Right atrium auricular region (tissue), 2 donors: ENCODE data around the gene NEDD4L. TPM values are rescaled to one million over a fixed set of nuclear protein-coding genes. Genes with fewer than 3 reads are reported as not detected.

ENCODE experiments used
- DNase-seq: peaks from one replicate; pipeline ENCODE4 v3.0.0-alpha.2; 2019; ENCODE audit warnings: low spot score
- H3K27ac ChIP-seq, 2 donors: fragments of 200-600 bp; sonication (generic); 1 replicate in 1 of 2; 2 replicates in 1 of 2; pipeline ENCODE4 v1.5.1; 2016 to 2019
- H3K27me3 ChIP-seq, 2 donors: fragments of 200-600 bp; sonication (generic); one replicate each; pipeline versions ENCODE4 v1.5.1 to v1.6.0; 2017 to 2019
- H3K36me3 ChIP-seq: fragments of 200-600 bp; sonication (generic); one replicate; pipeline ENCODE4 v1.5.1; 2016
- H3K4me1 ChIP-seq, 2 donors: fragments of 200-600 bp; sonication (generic); one replicate each; pipeline versions ENCODE4 v1.5.1 to v1.6.0; 2017 to 2019
- H3K4me3 ChIP-seq, 2 donors: fragments of 200-600 bp; sonication (generic); 1 replicate in 1 of 2; 2 replicates in 1 of 2; pipeline ENCODE4 v1.5.1; 2017 to 2019; ENCODE audit warnings: mild to moderate bottlenecking in 1 of 2, moderate library complexity in 1 of 2
- H3K9me3 ChIP-seq, 2 donors: fragments of 200-600 bp; sonication (generic); one replicate each; pipeline ENCODE4 v1.5.1; 2019
- CTCF ChIP-seq, 2 donors: fragments of 200-600 bp; sonication (generic); IDR thresholded peaks; one replicate each; pipeline ENCODE4 v1.5.1; 2019; ENCODE audit warnings: antibody characterized with exemption in 2 of 2
- total RNA-seq, 2 donors: library from RNA; depleted of rRNA; stranded (reverse); fragments of >200 nt; gene quantifications; one replicate each; pipeline ENCODE4 v1.1.0, GENCODE V29; 2016

NEDD4L gene
- total RNA-seq, 2 donors from 2014 or later: 45.0 to 68.0 TPM

- Histone ChIP-seq H3K9me3 (no peaks in the 10 kb centered on the region), H3K4me1 (no peaks in the 10 kb centered on the region), H3K27me3 (no peaks in the 10 kb centered on the region), H3K4me3 (no peak overlapping the region), H3K27ac (no peak overlapping the region), H3K36me3 (no peaks in the 10 kb centered on the region)
- TF ChIP-seq CTCF (IDR thresholded peaks at IDR 0.05): no peak
- DNase-seq: no peak
Observed at GRCh38 chr18:58078889-58079573, 35.0 kb downstream of the NEDD4L start.

- Histone ChIP-seq H3K27ac (no peak overlapping the region), H3K27me3 (no peaks in the 10 kb centered on the region), H3K9me3 (no peaks in the 10 kb centered on the region), H3K36me3 (no peaks in the 10 kb centered on the region), H3K4me3 (no peak overlapping the region), H3K4me1 (no peaks in the 10 kb centered on the region)
- no peak for DNase-seq
- TF ChIP-seq CTCF (IDR thresholded peaks at IDR 0.05): no peak
Observed at GRCh38 chr18:58080451-58080850, 36.4 kb downstream of the NEDD4L start.

GRCh38 chr18:58087928-58088690 lies 44.1 kb downstream of the NEDD4L start:
- TF ChIP-seq CTCF (IDR thresholded peaks at IDR 0.05): no peak
- no peaks in the 10 kb centered on the region for H3K27me3 ChIP-seq
- H3K36me3 ChIP-seq: no peaks in the 10 kb centered on the region
- DNase-seq: no peak
- H3K9me3 ChIP-seq: peaks cover 0 to 10% of the 10 kb centered on the region in 2 donors
- no peak overlapping the region for H3K27ac ChIP-seq
- H3K4me3 ChIP-seq: no peak overlapping the region
- no peaks in the 10 kb centered on the region for H3K4me1 ChIP-seq

- no peak overlapping the region for H3K27ac ChIP-seq
- no peak for DNase-seq
- no peak for TF ChIP-seq CTCF (IDR thresholded peaks at IDR 0.05)
Observed at GRCh38 chr18:58088691-58089065, 44.7 kb downstream of the NEDD4L start.

GRCh38 chr18:58091099-58091611 lies 47.1 kb downstream of the NEDD4L start:
- H3K27me3 ChIP-seq: no peaks in the 10 kb centered on the region
- TF ChIP-seq CTCF (IDR thresholded peaks at IDR 0.05): no peak
- no peak overlapping the region for H3K27ac ChIP-seq
- H3K4me3 ChIP-seq: no peak overlapping the region
- no peak for DNase-seq
- peaks cover 0 to 9% of the 10 kb centered on the region in 2 donors for H3K9me3 ChIP-seq
- no peaks in the 10 kb centered on the region for H3K4me1 ChIP-seq
- no peaks in the 10 kb centered on the region for H3K36me3 ChIP-seq

More at GRCh38 chr18:58088691-58089065, 44.7 kb downstream of the NEDD4L start:
- H3K36me3 ChIP-seq: no peaks in the 10 kb centered on the region
- no peaks in the 10 kb centered on the region for H3K4me1 ChIP-seq
- H3K4me3 ChIP-seq: no peak overlapping the region
- peaks cover 0 to 10% of the 10 kb centered on the region in 2 donors for H3K9me3 ChIP-seq
- H3K27me3 ChIP-seq: no peaks in the 10 kb centered on the region
